ENCODE measurements around the gene PARN.

Gene PARN

DNA sequence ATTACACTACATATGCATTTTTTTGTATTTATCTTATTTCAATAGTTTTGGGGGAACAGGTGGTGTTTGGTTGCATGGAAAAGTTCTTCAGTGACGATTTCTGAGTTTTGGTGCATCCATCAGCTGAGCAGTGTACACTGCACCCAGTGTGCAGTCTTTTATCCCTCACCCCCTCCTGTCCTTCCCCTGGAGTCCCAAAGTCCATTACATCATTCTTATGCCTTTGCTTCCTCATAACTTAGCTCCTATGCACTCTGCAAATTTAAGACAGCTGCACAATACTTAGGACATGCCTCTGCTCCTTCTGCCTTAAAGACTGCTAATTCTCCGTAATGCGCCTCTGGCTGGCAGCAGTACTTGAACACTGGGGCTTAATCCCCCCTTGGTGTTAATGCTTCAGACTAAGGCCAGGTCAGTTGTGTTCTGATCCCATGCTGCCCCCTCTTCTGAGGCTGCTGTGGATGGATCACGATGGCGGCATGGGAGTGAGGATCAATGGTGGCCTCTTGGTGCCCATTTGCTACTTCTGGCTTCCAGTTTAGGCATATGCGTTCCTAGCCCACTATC is 146.2 kb downstream of the PARN start:
- Histone ChIP-seq H3K36me3 (peaks cover 17% of the 10 kb centered on the region), H3K27me3 (no peaks in the 10 kb centered on the region), H3K9me3 (no peaks in the 10 kb centered on the region), H3K4me1 (ENCODE audit: control insufficient read depth in 1 of 2, insufficient read depth in 1 of 2, low read depth in 1 of 2, low read length in 1 of 2) (no peaks in the 10 kb centered on the region), H3K27ac (no peak overlapping the region), H3K4me3 (ENCODE audit: low read depth in 1 of 2, low read length in 1 of 2) (no peak overlapping the region)
- TF ChIP-seq, protein P1, sequence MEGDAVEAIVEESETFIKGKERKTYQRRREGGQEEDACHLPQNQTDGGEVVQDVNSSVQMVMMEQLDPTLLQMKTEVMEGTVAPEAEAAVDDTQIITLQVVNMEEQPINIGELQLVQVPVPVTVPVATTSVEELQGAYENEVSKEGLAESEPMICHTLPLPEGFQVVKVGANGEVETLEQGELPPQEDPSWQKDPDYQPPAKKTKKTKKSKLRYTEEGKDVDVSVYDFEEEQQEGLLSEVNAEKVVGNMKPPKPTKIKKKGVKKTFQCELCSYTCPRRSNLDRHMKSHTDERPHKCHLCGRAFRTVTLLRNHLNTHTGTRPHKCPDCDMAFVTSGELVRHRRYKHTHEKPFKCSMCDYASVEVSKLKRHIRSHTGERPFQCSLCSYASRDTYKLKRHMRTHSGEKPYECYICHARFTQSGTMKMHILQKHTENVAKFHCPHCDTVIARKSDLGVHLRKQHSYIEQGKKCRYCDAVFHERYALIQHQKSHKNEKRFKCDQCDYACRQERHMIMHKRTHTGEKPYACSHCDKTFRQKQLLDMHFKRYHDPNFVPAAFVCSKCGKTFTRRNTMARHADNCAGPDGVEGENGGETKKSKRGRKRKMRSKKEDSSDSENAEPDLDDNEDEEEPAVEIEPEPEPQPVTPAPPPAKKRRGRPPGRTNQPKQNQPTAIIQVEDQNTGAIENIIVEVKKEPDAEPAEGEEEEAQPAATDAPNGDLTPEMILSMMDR (IDR thresholded peaks at IDR 0.05): no peak

DNA sequence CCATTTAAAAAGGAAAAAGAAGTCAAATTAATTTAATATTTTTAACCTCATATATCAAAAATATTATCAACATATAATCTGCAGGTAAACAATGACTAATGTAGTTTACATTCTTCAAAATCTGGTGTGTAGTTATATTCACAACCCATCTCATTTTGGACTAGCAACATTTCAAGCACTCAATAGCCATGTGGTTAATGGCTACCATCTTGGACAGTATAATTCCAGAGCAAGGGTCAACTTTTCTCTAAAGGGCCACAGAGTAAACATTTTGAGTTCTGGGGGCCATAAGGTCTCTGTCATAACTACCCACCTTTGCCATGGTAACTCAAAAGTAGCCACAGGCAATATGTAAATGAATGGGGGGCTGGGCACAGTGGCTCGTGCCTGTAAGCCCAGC is 153.9 kb downstream of the PARN start:
- no peaks in the 10 kb centered on the region for H3K27me3 ChIP-seq
- no peaks in the 10 kb centered on the region for H3K4me1 ChIP-seq (ENCODE audit: control insufficient read depth in 1 of 2, insufficient read depth in 1 of 2, low read depth in 1 of 2, low read length in 1 of 2)
- H3K4me3 ChIP-seq (ENCODE audit: low read depth in 1 of 2, low read length in 1 of 2): no peak overlapping the region
- TF ChIP-seq, protein P1 (IDR thresholded peaks at IDR 0.05): no peak
- H3K36me3 ChIP-seq: peaks cover 5% of the 10 kb centered on the region
- no peak overlapping the region for H3K27ac ChIP-seq
- no peaks in the 10 kb centered on the region for H3K9me3 ChIP-seq

DNA sequence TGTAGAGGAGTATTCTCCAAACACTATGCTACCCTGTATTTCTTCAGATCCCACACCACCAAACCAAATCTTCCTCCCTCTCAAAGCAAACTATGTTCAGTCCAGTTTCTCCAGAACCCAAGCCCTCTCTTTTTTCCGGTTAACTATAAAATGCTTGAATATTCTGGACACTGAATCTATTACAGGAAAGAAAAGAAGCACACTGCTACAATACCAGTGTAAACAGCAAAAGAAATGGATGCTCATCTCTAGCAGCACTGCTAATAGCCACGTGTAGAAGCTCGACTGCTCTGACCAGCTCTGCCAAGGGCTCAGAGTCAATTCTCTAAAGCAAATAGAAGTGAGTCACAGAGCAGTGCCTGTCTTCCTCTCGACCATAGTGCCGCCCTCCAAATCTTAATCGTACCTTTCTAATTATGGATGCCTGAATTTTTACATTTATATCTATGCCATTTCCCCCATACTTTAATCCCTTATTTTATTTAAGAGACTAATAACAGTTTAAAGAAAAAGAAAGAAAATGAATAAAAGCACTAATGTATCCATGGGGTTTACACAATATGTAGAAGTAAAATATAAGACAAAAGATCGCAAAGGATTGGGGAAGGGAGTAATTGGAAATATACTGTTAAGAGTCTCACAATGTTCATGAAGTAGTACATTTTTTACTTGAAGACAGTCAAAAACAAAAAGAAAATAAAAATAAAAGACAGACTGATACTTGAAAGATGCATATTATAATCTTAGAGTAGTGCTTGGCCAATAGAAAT is 154.5 kb downstream of the PARN start:
- Histone ChIP-seq H3K36me3 (peaks cover 4% of the 10 kb centered on the region), H3K9me3 (no peaks in the 10 kb centered on the region), H3K27ac (no peak overlapping the region), H3K27me3 (no peaks in the 10 kb centered on the region), H3K4me3 (ENCODE audit: low read depth in 1 of 2, low read length in 1 of 2) (no peak overlapping the region), H3K4me1 (ENCODE audit: control insufficient read depth in 1 of 2, insufficient read depth in 1 of 2, low read depth in 1 of 2, low read length in 1 of 2) (no peaks in the 10 kb centered on the region)
- TF ChIP-seq, protein P1 (IDR thresholded peaks at IDR 0.05): no peak

DNA sequence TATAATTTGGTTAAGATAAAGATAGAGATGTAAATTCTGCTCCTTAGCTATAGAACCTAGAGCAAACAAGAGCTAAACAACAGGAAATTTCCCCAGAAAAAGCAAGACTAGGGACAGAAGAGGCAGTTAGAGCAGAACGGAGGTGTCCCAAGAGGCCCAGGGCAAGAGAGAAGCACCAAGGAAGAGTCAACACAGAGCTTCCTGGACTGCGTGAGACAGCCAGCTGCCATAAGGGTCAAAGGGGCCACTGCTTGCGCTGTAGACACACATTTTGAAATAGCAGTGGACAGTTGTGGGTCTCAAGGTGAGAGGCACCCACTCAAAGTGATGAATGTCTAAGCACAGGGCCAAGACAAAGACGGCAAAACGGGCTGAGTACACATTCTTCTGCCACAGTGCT is 156.6 kb downstream of the PARN start:
- no peak overlapping the region for H3K4me3 ChIP-seq (ENCODE audit: low read depth in 1 of 2, low read length in 1 of 2)
- H3K27me3 ChIP-seq: no peaks in the 10 kb centered on the region
- TF ChIP-seq, protein P1 (IDR thresholded peaks at IDR 0.05): no peak
- no peaks in the 10 kb centered on the region for H3K9me3 ChIP-seq
- no peaks in the 10 kb centered on the region for H3K36me3 ChIP-seq
- H3K27ac ChIP-seq: no peak overlapping the region
- no peaks in the 10 kb centered on the region for H3K4me1 ChIP-seq (ENCODE audit: control insufficient read depth in 1 of 2, insufficient read depth in 1 of 2, low read depth in 1 of 2, low read length in 1 of 2)

DNA sequence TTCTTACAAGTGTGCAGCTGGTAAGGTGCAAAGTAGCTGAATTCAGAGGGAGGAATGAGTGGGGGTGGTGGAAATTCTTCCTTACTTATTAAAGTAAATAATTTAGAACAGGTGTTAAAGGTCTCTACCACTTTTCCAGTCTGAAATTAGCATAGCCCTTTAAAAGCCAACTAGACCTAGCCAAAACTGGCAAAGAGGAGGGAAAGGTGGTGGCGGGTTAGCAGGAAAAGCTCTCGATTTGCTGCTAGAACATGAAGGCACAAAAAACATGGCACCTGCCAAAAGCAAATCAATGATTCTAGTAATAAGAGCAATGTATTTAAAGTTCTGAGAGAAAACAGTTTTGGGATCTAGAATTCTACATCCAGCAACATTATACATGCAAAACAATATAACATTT is 157.7 kb downstream of the PARN start:
- no peaks in the 10 kb centered on the region for H3K27me3 ChIP-seq
- TF ChIP-seq, protein P1 (IDR thresholded peaks at IDR 0.05): no peak
- H3K9me3 ChIP-seq: no peaks in the 10 kb centered on the region
- no peak overlapping the region for H3K4me3 ChIP-seq (ENCODE audit: low read depth in 1 of 2, low read length in 1 of 2)
- H3K4me1 ChIP-seq (ENCODE audit: control insufficient read depth in 1 of 2, insufficient read depth in 1 of 2, low read depth in 1 of 2, low read length in 1 of 2): no peaks in the 10 kb centered on the region
- H3K27ac ChIP-seq: no peak overlapping the region
- no peaks in the 10 kb centered on the region for H3K36me3 ChIP-seq
